Measurements from ENCODE around the gene HDAC7.

Gene HDAC7

DNA sequence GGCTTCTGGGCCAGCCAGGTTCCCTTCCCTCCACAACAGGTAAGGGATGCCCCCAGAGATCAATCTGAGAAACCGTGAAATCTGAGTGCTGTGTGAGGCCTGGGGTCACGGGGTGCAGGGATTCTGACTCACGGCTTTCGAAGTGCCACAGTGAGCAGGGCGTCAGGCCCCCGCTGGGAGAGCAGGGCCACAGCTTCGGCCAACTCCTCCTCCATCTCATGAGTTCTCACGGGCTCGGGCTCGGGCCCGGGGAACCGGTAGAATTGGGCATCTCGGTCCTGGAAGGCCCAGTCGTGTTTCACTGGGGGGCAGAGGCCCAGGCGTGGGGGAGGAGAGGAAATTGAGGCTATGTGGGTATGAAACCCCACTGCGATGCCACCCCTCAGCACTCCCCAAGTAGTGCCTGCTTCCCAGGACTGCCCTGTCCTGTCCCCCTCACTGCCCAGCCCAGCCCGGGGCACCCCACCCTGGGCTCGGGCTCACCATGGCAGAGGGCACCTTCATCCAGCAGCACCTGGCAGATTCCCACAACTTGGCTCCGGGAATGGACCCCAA is 68.7 kb downstream of the HDAC7 start:
- H3K4me1 ChIP-seq = peaks cover 51% of the 10 kb centered on the region
- H2AFZ ChIP-seq = no peak overlapping the region
- H3K4me2 ChIP-seq (ENCODE audit: low read length) = no peak overlapping the region
- H3K79me2 ChIP-seq = peaks cover 24% of the 10 kb centered on the region
- H3K36me3 ChIP-seq (ENCODE audit: control insufficient read depth, insufficient read depth, low read length) = no peaks in the 10 kb centered on the region
- H3K9ac ChIP-seq = no peak overlapping the region
- no peak for TF ChIP-seq CTCF (IDR thresholded peaks at IDR 0.05)
- H3K27ac ChIP-seq = no peak overlapping the region
- H3K9me3 ChIP-seq (ENCODE audit: control insufficient read depth, low read length) = no peaks in the 10 kb centered on the region
- H3K27me3 ChIP-seq (ENCODE audit: control insufficient read depth, insufficient read depth, low read length) = no peaks in the 10 kb centered on the region
- H3K4me3 ChIP-seq (ENCODE audit: low read depth, low read length) = no peak overlapping the region

DNA sequence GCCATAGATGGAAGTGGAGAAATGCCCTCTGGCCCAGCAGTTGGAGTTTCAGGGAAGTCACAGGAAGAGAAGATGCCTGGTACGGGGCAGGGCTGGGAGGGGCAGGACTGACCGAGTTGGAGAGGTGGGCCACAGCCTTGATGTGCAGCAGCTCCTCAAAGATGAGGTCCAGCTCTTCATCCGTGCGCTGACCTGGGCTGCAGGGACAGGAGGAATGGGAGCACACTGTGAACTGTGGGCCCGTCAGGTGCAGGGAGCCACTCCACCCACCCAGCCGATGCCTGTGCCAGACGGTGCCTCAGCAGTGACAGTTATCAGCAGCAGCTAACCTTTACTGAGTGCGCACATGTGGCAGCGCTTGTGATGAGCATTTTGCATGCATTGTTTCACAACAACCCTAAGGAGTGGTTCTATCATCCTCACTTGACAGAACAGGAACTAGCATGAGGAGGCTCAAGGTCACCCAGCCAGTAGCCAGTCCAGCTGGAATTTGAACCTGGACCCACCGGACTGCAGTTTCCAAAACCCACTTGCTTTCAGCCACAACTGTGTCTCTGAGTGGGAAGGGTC is 69.4 kb downstream of the HDAC7 start:
- Histone ChIP-seq H3K4me2 (ENCODE audit: low read length) (no peak overlapping the region), H3K4me1 (peaks cover 51% of the 10 kb centered on the region), H3K27me3 (ENCODE audit: control insufficient read depth, insufficient read depth, low read length) (no peaks in the 10 kb centered on the region), H3K27ac (no peak overlapping the region), H3K4me3 (ENCODE audit: low read depth, low read length) (no peak overlapping the region), H2AFZ (no peak overlapping the region), H3K9me3 (ENCODE audit: control insufficient read depth, low read length) (no peaks in the 10 kb centered on the region), H3K79me2 (peaks cover 17% of the 10 kb centered on the region), H3K9ac (no peak overlapping the region), H3K36me3 (ENCODE audit: control insufficient read depth, insufficient read depth, low read length) (no peaks in the 10 kb centered on the region)
- TF ChIP-seq CTCF (IDR thresholded peaks at IDR 0.05) = no peak

DNA sequence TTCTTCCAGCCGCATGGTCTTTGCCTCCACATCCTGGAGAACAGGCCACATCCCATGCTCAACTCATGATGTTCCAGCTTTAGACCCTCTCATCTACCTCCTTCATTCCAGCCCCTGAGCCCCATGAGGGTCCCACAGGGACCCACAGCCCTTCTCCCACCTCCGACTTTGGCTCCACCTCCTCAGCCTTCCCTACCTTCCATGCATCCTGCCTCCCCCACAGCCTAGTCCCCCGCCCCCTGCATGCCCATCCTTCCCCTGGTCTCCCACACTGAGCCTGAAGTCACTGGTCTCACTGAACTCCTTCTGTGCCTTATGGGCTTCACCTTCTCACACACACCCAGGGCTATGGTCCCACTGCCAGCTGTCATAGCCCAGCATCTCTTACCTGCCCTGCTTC is 70.8 kb downstream of the HDAC7 start:
- Histone ChIP-seq H3K9ac (no peak overlapping the region), H3K4me1 (peaks cover 51% of the 10 kb centered on the region), H3K36me3 (ENCODE audit: control insufficient read depth, insufficient read depth, low read length) (no peaks in the 10 kb centered on the region), H3K4me3 (ENCODE audit: low read depth, low read length) (no peak overlapping the region), H3K27me3 (ENCODE audit: control insufficient read depth, insufficient read depth, low read length) (no peaks in the 10 kb centered on the region), H3K4me2 (ENCODE audit: low read length) (no peak overlapping the region), H3K79me2 (peaks cover 7% of the 10 kb centered on the region), H3K9me3 (ENCODE audit: control insufficient read depth, low read length) (no peaks in the 10 kb centered on the region), H3K27ac (no peak overlapping the region), H2AFZ (no peak overlapping the region)
- no peak for TF ChIP-seq CTCF (IDR thresholded peaks at IDR 0.05)

DNA sequence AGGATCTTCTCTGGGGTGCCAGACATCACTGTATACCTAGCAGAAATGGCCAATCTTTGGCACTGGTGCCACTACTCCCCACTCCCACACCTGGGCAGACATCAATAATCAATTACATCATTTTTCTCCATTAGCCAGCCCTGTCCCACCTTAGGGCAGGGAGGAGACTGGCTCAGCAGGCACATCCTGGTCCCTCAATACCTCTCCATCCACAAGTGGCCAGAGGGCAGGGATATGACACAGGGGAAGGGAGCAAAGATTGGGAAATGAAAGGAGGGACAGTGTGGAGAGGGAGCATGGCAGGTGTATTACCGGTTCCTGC is 71.2 kb downstream of the HDAC7 start:
- Histone ChIP-seq H3K9ac (no peak overlapping the region), H3K4me2 (ENCODE audit: low read length) (no peak overlapping the region), H3K79me2 (peaks cover 4% of the 10 kb centered on the region), H3K9me3 (ENCODE audit: control insufficient read depth, low read length) (no peaks in the 10 kb centered on the region), H3K4me1 (peaks cover 50% of the 10 kb centered on the region), H3K4me3 (ENCODE audit: low read depth, low read length) (no peak overlapping the region), H2AFZ (no peak overlapping the region), H3K36me3 (ENCODE audit: control insufficient read depth, insufficient read depth, low read length) (no peaks in the 10 kb centered on the region), H3K27me3 (ENCODE audit: control insufficient read depth, insufficient read depth, low read length) (no peaks in the 10 kb centered on the region), H3K27ac (no peak overlapping the region)
- TF ChIP-seq CTCF (IDR thresholded peaks at IDR 0.05) = no peak

All from parathyroid adenoma (tissue), 2 donors.